Naive thymus-derived CD4-positive, alpha-beta T cell (primary cell): Measurements from ENCODE around the gene FUT7. TPM values are rescaled to one million over a fixed set of nuclear protein-coding genes. Genes with fewer than 3 reads are reported as not detected.
"Not testable (repeated sequence)": the region's sequence is repeated elsewhere in the genome, so short reads cannot be mapped to it uniquely, and the experiment has no call there.

Source experiments
- ATAC-seq: fragments of 150-1000 bp; cut with Tn5 transposase; 2 replicates; pipeline ENCODE4 v1.10.0; 2021; ENCODE audit warnings: mild to moderate bottlenecking, moderate library complexity
- CTCF ChIA-PET: fragments of 350-600 bp; sonication (Branson Sonifier 250); formaldehyde crosslinking; loops from one replicate; lab custom pipeline; 2021; ENCODE audit warnings: antibody characterized with exemption; lab: Charles Lee
- POLR2A ChIA-PET: fragments of 350-600 bp; sonication (Branson Sonifier 250); formaldehyde crosslinking; loops from one replicate; lab custom pipeline; 2021; ENCODE audit warnings: antibody characterized with exemption, inconsistent platforms; lab: Charles Lee
- DNase-seq, 9 donors: peaks; one replicate each; pipeline versions ENCODE4 v3.0.0 to v3.0.0-alpha.2; 2020 to 2022; ENCODE audit warnings: mixed read lengths in 1 of 9
- H3K27ac ChIP-seq: one replicate; pipeline ENCODE4 v1.7.0; 2013; ENCODE audit warnings: mild to moderate bottlenecking, low read depth, low read length, moderate library complexity
- H3K27me3 ChIP-seq, 2 donors: one replicate each; pipeline ENCODE4 v1.7.0; 2013; ENCODE audit warnings: low read length in 2 of 2, mild to moderate bottlenecking in 2 of 2, moderate library complexity in 2 of 2; ENCODE audit not compliant: control insufficient read depth in 2 of 2, insufficient read depth in 2 of 2
- H3K36me3 ChIP-seq, 3 experiments: 1 replicate in 2 of 3; 2 replicates in 1 of 3; pipeline ENCODE4 v1.7.0; 2013; ENCODE audit warnings: low read length in 3 of 3, mild to moderate bottlenecking in 3 of 3, moderate library complexity in 1 of 3; ENCODE audit not compliant: insufficient read depth in 3 of 3, control insufficient read depth in 2 of 3
- H3K4me1 ChIP-seq, 2 donors: one replicate each; pipeline ENCODE4 v1.7.0; 2013; ENCODE audit warnings: low read length in 2 of 2, mild to moderate bottlenecking in 2 of 2, moderate library complexity in 1 of 2; ENCODE audit not compliant: control insufficient read depth in 2 of 2, insufficient read depth in 2 of 2
- H3K4me3 ChIP-seq: 2 replicates; pipeline ENCODE4 v1.7.0; 2013; ENCODE audit warnings: mild to moderate bottlenecking, low read length
- H3K9me3 ChIP-seq, 3 experiments: 1 replicate in 2 of 3; 2 replicates in 1 of 3; pipeline ENCODE4 v1.7.0; 2013; ENCODE audit warnings: low read length in 3 of 3; ENCODE audit not compliant: control insufficient read depth in 2 of 3
- H3K27ac Mint-ChIP-seq, 9 donors: one replicate each; pipeline ENCODE4 v1.8.0; 2020 to 2022; ENCODE audit warnings: mixed read lengths in 9 of 9, mild to moderate bottlenecking in 8 of 9, moderate library complexity in 5 of 9, inconsistent platforms in 2 of 9
- H3K27me3 Mint-ChIP-seq, 5 donors: one replicate each; pipeline ENCODE4 v1.8.0; 2021 to 2022; ENCODE audit warnings: mixed read lengths in 5 of 5, mild to moderate bottlenecking in 1 of 5
- H3K36me3 Mint-ChIP-seq, 5 donors: one replicate each; pipeline ENCODE4 v1.8.0; 2020 to 2022; ENCODE audit warnings: mixed read lengths in 5 of 5, mild to moderate bottlenecking in 3 of 5, inconsistent platforms in 1 of 5
- H3K4me1 Mint-ChIP-seq, 7 donors: one replicate each; pipeline ENCODE4 v1.8.0; 2020 to 2022; ENCODE audit warnings: mixed read lengths in 7 of 7, mild to moderate bottlenecking in 3 of 7, inconsistent platforms in 1 of 7
- H3K4me3 Mint-ChIP-seq, 10 donors: one replicate each; pipeline ENCODE4 v1.8.0; 2020 to 2022; ENCODE audit warnings: mild to moderate bottlenecking in 10 of 10, mixed read lengths in 10 of 10, moderate library complexity in 6 of 10, inconsistent platforms in 2 of 10
- H3K9me3 Mint-ChIP-seq, 11 donors: one replicate each; pipeline ENCODE4 v1.8.0; 2020 to 2022; ENCODE audit warnings: mixed read lengths in 11 of 11, mild to moderate bottlenecking in 4 of 11, inconsistent platforms in 1 of 11, moderate library complexity in 1 of 11
- intact Hi-C, 2 donors: fragments of 100-400 bp; cut with micrococcal nuclease; formaldehyde crosslinking; loops; one replicate each; pipeline ENCODE4 v1.15.1; 2023
- polyA plus RNA-seq, 2 donors: library from polyadenylated mRNA; unstranded; fragments of 300-500 nt; fragmentation: Illumina TruSeq; gene quantifications; one replicate each; pipeline ENCODE4 v1.2.3, GENCODE V29; 2021
- total RNA-seq, 6 experiments: library from RNA in 5 of 6; stranded (reverse) in 5 of 6; gene quantifications; 1 replicate in 5 of 6; 2 replicates in 1 of 6; pipeline ENCODE4 v1.2.3 and lab custom pipeline; 2021 to 2026

FUT7 gene
- total and polyA plus RNA-seq, 7 experiments from 2014 or later, result 0.06 to 4.6 (median 0.32) TPM; not detected in 1

DNA sequence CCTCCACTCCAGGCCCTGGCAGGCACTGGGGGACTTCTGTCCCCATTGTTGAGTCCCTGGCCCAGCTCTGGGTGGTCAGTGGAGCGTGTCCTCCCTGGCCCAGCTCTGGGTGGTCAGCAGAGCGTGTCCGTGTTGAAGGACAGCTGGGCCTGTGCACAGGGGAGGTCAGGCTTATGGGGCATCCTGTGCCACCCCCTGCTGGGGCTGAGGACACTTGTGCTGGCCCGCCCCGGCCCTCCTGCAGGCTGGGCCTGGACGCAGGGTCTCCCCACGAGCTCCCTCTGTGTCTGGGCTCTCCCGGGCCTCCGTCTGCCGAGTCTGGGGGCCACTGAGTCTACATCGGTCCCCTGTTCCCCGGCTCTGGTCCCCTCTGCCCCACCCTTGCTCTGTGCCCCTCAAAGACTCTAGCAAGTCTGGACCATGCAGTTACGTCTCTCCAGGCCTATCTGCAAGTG, 24.0 kb downstream of the FUT7 start:
- no peaks in the 10 kb centered on the region for H3K36me3 Mint-ChIP-seq
- ChIA-PET CTCF (no interaction called here), POLR2A (no interaction called here)

DNA sequence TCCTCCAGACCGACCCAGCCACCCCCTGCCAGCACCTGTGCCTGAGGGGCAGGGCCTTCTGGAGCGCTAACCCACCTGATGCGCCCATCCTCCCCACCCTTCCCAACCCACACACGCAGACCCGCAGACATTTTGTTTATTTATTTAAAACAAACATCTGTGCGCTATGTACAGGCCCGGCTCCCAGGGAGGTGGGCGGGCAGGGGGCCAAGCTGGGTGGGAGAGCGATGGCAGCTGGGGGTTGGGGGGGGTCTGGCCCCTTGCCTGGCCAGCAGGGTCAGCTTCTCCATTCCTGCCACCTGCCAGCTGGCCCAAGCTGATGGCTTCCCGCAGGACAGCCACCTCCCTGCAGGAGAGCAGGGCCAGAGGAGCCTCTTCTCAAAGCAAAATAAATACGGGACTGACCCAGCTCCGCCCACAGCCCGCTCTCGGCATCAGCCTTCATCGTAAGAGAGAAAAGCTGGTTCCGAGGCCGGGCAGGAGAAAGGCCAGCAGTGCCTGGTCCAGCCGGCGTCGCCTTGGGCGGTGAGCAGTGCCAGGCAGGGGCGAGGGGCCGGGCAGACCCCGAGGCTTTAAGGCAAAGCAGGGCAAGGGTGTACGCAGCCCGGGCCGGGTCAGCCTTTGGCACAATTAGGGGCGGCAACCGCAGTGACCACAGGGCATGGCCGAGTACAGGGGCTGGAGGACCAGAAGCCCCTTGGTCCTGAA, 24.6 kb downstream of the FUT7 start:
- no peak overlapping the region for H3K27ac Mint-ChIP-seq
- H3K27ac ChIP-seq, result no peak overlapping the region
- no peaks in the 10 kb centered on the region for H3K27me3 ChIP-seq
- DNase-seq (no peak), ATAC-seq (no peak)
- no peak overlapping the region for H3K4me3 Mint-ChIP-seq
- ChIA-PET CTCF (no interaction called here), POLR2A (no interaction called here)
- no peak overlapping the region for H3K4me3 ChIP-seq
- intact Hi-C loops, result no loop called here
- H3K36me3 ChIP-seq, result peaks cover 0 to 4% (median 0%) of the 10 kb centered on the region in 3 experiments
- H3K9me3 Mint-ChIP-seq, result no peaks in the 10 kb centered on the region
- H3K4me1 ChIP-seq, result no peaks in the 10 kb centered on the region
- H3K4me1 Mint-ChIP-seq, result peaks cover 0 to 3% (median 0%) of the 10 kb centered on the region in 7 donors
- H3K36me3 Mint-ChIP-seq, result no peaks in the 10 kb centered on the region
- H3K9me3 ChIP-seq, result no peaks in the 10 kb centered on the region
- H3K27me3 Mint-ChIP-seq, result peaks cover 0 to 3% (median 0%) of the 10 kb centered on the region in 5 donors

More for the DNA sequence above, 24.0 kb downstream of the FUT7 start:
- H3K27ac Mint-ChIP-seq, result no peak overlapping the region
- intact Hi-C loops, result no loop called here
- peaks cover 0 to 3% (median 0%) of the 10 kb centered on the region in 5 donors for H3K27me3 Mint-ChIP-seq
- Histone ChIP-seq H3K4me3 (no peak overlapping the region), H3K36me3 (peaks cover 0 to 4% (median 0%) of the 10 kb centered on the region in 3 experiments), H3K4me1 (no peaks in the 10 kb centered on the region), H3K9me3 (no peaks in the 10 kb centered on the region), H3K27me3 (no peaks in the 10 kb centered on the region), H3K27ac (no peak overlapping the region)
- ATAC-seq, result no peak
- no peak for DNase-seq
- H3K4me1 Mint-ChIP-seq, result peaks cover 0 to 3% (median 0%) of the 10 kb centered on the region in 7 donors
- no peaks in the 10 kb centered on the region for H3K9me3 Mint-ChIP-seq
- no peak overlapping the region for H3K4me3 Mint-ChIP-seq

DNA sequence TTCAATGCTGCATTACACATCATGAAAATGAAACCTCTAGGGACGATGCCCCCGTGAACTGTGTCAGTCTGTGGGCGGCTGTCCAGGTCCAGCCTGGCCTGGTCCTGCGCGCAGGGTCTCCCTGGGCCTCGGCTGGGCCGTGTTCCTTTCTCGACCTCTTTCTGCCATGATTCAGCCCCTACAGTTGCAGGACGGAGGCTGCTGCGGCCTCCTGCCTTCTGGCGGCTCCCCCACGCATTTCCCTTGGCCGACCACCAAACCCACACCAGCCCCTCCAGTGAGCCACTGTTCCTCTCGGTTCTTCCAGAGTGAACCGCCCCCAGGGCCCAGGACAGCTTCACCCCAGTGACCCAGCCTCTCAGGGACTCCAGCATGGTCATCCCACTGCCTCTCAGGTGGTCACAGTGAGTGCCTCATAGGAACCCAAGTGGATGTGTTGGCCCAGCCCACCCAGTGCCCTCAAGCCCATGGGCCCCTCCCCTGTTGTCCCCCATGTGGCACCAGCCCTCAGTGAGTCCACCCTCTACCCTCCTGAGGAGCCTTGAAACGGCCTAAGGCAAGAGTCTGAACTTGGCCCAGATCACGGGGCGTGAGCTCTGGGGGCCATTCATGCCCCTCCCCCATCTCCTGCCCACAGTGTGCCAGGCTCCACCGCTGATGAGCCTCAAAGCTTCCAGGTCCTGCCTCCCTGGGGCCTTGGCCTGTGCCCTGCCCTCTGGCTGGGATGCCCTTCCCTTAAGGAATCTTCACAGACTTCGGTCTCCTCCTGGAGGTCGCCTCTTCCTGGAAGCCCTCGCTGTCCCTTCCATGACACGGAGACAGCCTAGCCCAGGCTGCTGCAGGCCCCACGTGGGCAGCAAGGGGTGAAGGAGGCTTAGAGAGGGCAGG, 25.5 kb downstream of the FUT7 start:
- H3K9me3 ChIP-seq, result no peaks in the 10 kb centered on the region
- peaks cover 0 to 3% (median 0%) of the 10 kb centered on the region in 3 experiments for H3K36me3 ChIP-seq
- H3K4me3 Mint-ChIP-seq, result no peak overlapping the region
- ATAC-seq (peak; percentile 24), DNase-seq (no peak)
- peaks cover 0 to 3% (median 0%) of the 10 kb centered on the region in 7 donors for H3K4me1 Mint-ChIP-seq
- intact Hi-C loops, result no loop called here
- H3K4me3 ChIP-seq, result no peak overlapping the region
- no peaks in the 10 kb centered on the region for H3K36me3 Mint-ChIP-seq
- ChIA-PET CTCF (no interaction called here), POLR2A (no interaction called here)
- H3K9me3 Mint-ChIP-seq, result no peaks in the 10 kb centered on the region
- no peaks in the 10 kb centered on the region for H3K4me1 ChIP-seq
- H3K27me3 ChIP-seq, result no peaks in the 10 kb centered on the region
- peaks cover 0 to 3% (median 0%) of the 10 kb centered on the region in 5 donors for H3K27me3 Mint-ChIP-seq
- no peak overlapping the region for H3K27ac ChIP-seq
- H3K27ac Mint-ChIP-seq, result no peak overlapping the region

DNA sequence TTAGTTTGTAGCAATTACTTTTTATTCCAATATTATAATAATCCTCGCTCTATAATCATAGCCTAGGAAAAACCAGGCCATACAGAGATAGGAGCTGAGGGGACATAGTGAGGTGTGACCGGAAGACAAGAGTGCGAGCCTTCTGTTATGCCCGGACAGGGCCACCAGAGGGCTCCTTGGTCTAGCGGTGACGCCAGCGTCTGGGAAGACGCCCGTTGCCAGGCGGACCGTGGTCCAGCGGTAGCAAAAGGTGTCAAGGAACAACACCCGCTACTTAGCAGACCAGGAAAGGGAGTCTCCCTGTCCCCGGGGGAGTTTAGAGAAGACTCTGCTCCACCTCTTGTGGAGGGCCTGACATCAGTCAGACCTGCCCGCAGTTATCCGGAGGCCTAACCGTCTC, 27.6 kb downstream of the FUT7 start:
- H3K27ac Mint-ChIP-seq, result not testable (repeated sequence)

GRCh38 chr9:137002646-137003041, 29.2 kb downstream of the FUT7 start:
- Histone ChIP-seq H3K27ac (no peak overlapping the region), H3K4me1 (peaks cover 0 to 30% of the 10 kb centered on the region in 2 donors), H3K4me3 (no peak overlapping the region), H3K27me3 (no peaks in the 10 kb centered on the region), H3K36me3 (no peaks in the 10 kb centered on the region), H3K9me3 (no peaks in the 10 kb centered on the region)
- ChIA-PET CTCF (no interaction called here), POLR2A (interaction anchor here (1.2 kb wide), 1 partner anchor 32 kb away, joined by 3 read pairs; no protein-coding TSS in a partner anchor)
- no peaks in the 10 kb centered on the region for H3K9me3 Mint-ChIP-seq
- H3K27ac Mint-ChIP-seq, result no peak overlapping the region
- H3K27me3 Mint-ChIP-seq, result peaks cover 0 to 11% (median 3%) of the 10 kb centered on the region in 5 donors
- ATAC-seq (no peak), DNase-seq (no peak)
- H3K4me3 Mint-ChIP-seq, result no peak overlapping the region
- no peaks in the 10 kb centered on the region for H3K36me3 Mint-ChIP-seq
- H3K4me1 Mint-ChIP-seq, result peaks cover 5 to 26% (median 8%) of the 10 kb centered on the region in 7 donors
- intact Hi-C loops, result no loop called here

More for the DNA sequence above, 27.6 kb downstream of the FUT7 start:
- POLR2A ChIA-PET, H3K36me3 Mint-ChIP-seq, H3K27ac ChIP-seq, H3K4me3 Mint-ChIP-seq, H3K4me3 ChIP-seq, H3K9me3 Mint-ChIP-seq, DNase-seq, H3K27me3 ChIP-seq, H3K9me3 ChIP-seq, H3K36me3 ChIP-seq, ATAC-seq, H3K27me3 Mint-ChIP-seq: not testable (repeated sequence)
- CTCF ChIA-PET, result interaction anchor here (0.6 kb wide), 1 partner anchor 42 kb away, joined by 3 read pairs; no protein-coding TSS in a partner anchor
- peaks cover 0 to 13% (median 0%) of the 10 kb centered on the region in 7 donors for H3K4me1 Mint-ChIP-seq
- intact Hi-C loops, result loop anchor here in 1 of 2 donors (1.0 kb wide), 1 partner anchor 31 kb away; no protein-coding TSS in a partner anchor
- H3K4me1 ChIP-seq, result peaks cover 0 to 14% of the 10 kb centered on the region in 2 donors

- H3K27ac ChIP-seq, result no peak overlapping the region
- intact Hi-C loops, result no loop called here
- Mint-ChIP-seq H3K36me3 (no peaks in the 10 kb centered on the region), H3K4me1 (peaks cover 7 to 31% (median 10%) of the 10 kb centered on the region in 7 donors), H3K9me3 (no peaks in the 10 kb centered on the region), H3K4me3 (no peak overlapping the region), H3K27ac (no peak overlapping the region), H3K27me3 (peaks cover 0 to 12% (median 5%) of the 10 kb centered on the region in 5 donors)
- ATAC-seq (no peak), DNase-seq (no peak)
- H3K4me3 ChIP-seq, result no peak overlapping the region
- POLR2A ChIA-PET, result interaction anchor here (1.2 kb wide), 1 partner anchor 33 kb away, joined by 3 read pairs; no protein-coding TSS in a partner anchor
- peaks cover 0 to 36% of the 10 kb centered on the region in 2 donors for H3K4me1 ChIP-seq
- no peaks in the 10 kb centered on the region for H3K27me3 ChIP-seq
- no peaks in the 10 kb centered on the region for H3K36me3 ChIP-seq
- H3K9me3 ChIP-seq, result no peaks in the 10 kb centered on the region
- CTCF ChIA-PET, result no interaction called here
Measured at GRCh38 chr9:137001857-137002645, 29.8 kb downstream of the FUT7 start.
